Measurements from ENCODE around the gene IPO4.

- TF ChIP-seq, protein P1, sequence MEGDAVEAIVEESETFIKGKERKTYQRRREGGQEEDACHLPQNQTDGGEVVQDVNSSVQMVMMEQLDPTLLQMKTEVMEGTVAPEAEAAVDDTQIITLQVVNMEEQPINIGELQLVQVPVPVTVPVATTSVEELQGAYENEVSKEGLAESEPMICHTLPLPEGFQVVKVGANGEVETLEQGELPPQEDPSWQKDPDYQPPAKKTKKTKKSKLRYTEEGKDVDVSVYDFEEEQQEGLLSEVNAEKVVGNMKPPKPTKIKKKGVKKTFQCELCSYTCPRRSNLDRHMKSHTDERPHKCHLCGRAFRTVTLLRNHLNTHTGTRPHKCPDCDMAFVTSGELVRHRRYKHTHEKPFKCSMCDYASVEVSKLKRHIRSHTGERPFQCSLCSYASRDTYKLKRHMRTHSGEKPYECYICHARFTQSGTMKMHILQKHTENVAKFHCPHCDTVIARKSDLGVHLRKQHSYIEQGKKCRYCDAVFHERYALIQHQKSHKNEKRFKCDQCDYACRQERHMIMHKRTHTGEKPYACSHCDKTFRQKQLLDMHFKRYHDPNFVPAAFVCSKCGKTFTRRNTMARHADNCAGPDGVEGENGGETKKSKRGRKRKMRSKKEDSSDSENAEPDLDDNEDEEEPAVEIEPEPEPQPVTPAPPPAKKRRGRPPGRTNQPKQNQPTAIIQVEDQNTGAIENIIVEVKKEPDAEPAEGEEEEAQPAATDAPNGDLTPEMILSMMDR (tag by site-specific recombination; IDR thresholded peaks at IDR 0.05): no peak
- no peak for TF ChIP-seq ZBTB1 (tag by site-specific recombination; IDR thresholded peaks at IDR 0.05)
- TF ChIP-seq, protein P2, sequence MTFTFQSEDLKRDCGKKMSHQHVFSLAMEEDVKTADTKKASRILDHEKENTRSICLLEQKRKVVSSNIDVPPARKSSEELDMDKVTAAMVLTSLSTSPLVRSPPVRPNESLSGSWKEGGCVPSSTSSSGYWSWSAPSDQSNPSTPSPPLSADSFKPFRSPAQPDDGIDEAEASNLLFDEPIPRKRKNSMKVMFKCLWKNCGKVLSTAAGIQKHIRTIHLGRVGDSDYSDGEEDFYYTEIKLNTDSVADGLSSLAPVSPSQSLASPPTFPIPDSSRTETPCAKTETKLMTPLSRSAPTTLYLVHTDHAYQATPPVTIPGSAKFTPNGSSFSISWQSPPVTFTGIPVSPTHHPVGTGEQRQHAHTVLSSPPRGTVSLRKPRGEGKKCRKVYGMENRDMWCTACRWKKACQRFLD (tag by site-specific recombination; IDR thresholded peaks at IDR 0.05): no peak
- no peak for TF ChIP-seq KLF16 (tag by site-specific recombination; IDR thresholded peaks at IDR 0.05)
- no peak for TF ChIP-seq ZNF707 (tag by site-specific recombination; IDR thresholded peaks at IDR 0.05)
- TF ChIP-seq ZBTB48 (tag by site-specific recombination; IDR thresholded peaks at IDR 0.05): no peak
- TF ChIP-seq ZNF398 (tag by site-specific recombination; IDR thresholded peaks at IDR 0.05): no peak
These were observed 27.7 kb upstream of the IPO4 start for GRCh38 chr14:24216345-24216699.
